ENCODE measurements around the gene LDAH.

LDAH gene

DNA sequence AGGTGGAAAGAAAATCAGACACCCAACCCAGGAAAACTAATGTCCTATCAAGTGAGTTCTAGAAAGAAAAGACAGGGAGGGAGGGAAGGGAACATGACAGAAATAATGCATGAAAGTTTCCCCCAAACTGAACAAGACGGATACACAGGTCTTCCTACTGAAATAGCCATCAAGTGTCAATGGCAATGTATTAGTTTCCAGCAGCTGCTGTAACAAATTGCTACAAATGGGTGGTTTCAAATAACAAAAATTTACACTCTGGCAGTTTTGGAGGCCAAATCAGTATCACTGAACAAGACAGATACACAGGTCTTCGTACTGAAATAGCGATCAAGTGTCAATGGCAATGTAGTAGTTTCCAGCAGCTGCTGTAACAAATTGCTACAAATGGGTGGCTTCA is 70.6 kb downstream of the LDAH start:
- no peak for TF ChIP-seq ZFP30 (CRISPR knock-in tag; IDR thresholded peaks at IDR 0.05)
- TF ChIP-seq ZNF565 (CRISPR knock-in tag; conservative IDR thresholded peaks at IDR 0.05; ENCODE audit: low read depth), result no peak
- TF ChIP-seq RARB (CRISPR knock-in tag; IDR thresholded peaks at IDR 0.05), result no peak
- no peak for ATAC-seq

GRCh38 chr2:20747317-20747716 is 75.6 kb downstream of the LDAH start:
- no peak for ATAC-seq

GRCh38 chr2:20745924-20746555 is 76.9 kb downstream of the LDAH start:
- TF ChIP-seq CREB5 (CRISPR knock-in tag; IDR thresholded peaks at IDR 0.05; ENCODE audit: low read depth) (no peak), TCF4 (CRISPR knock-in tag; IDR thresholded peaks at IDR 0.05; ENCODE audit: borderline replicate concordance) (no peak), RARB (CRISPR knock-in tag; IDR thresholded peaks at IDR 0.05) (no peak), ZNF565 (CRISPR knock-in tag; conservative IDR thresholded peaks at IDR 0.05; ENCODE audit: low read depth) (no peak), ZFP3 (CRISPR knock-in tag; IDR thresholded peaks at IDR 0.05) (no peak), ZC3H10 (CRISPR knock-in tag; IDR thresholded peaks at IDR 0.05) (no peak), CSRNP3 (CRISPR knock-in tag; IDR thresholded peaks at IDR 0.05) (no peak), GLIS3 (CRISPR knock-in tag; IDR thresholded peaks at IDR 0.05) (no peak), TOX (CRISPR knock-in tag; IDR thresholded peaks at IDR 0.05; ENCODE audit: borderline replicate concordance) (no peak), ZFP30 (CRISPR knock-in tag; IDR thresholded peaks at IDR 0.05) (no peak), ESRRG (CRISPR knock-in tag; IDR thresholded peaks at IDR 0.05) (no peak), OSR1 (CRISPR knock-in tag; IDR thresholded peaks at IDR 0.05) (no peak)
- TF ChIP-seq, protein P1, sequence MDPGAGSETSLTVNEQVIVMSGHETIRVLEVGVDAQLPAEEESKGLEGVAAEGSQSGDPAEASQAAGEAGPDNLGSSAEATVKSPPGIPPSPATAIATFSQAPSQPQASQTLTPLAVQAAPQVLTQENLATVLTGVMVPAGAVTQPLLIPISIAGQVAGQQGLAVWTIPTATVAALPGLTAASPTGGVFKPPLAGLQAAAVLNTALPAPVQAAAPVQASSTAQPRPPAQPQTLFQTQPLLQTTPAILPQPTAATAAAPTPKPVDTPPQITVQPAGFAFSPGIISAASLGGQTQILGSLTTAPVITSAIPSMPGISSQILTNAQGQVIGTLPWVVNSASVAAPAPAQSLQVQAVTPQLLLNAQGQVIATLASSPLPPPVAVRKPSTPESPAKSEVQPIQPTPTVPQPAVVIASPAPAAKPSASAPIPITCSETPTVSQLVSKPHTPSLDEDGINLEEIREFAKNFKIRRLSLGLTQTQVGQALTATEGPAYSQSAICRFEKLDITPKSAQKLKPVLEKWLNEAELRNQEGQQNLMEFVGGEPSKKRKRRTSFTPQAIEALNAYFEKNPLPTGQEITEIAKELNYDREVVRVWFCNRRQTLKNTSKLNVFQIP (CRISPR knock-in tag; IDR thresholded peaks at IDR 0.05; ENCODE audit: borderline replicate concordance, low read depth), result no peak

More at GRCh38 chr2:20747317-20747716, 75.6 kb downstream of the LDAH start:
- TF ChIP-seq TSHZ2 (CRISPR knock-in tag; IDR thresholded peaks at IDR 0.05), result no peak
- TF ChIP-seq ZNF565 (CRISPR knock-in tag; conservative IDR thresholded peaks at IDR 0.05; ENCODE audit: low read depth), result no peak
- TF ChIP-seq CSRNP3 (CRISPR knock-in tag; IDR thresholded peaks at IDR 0.05), result no peak
- no peak for TF ChIP-seq CREB5 (CRISPR knock-in tag; IDR thresholded peaks at IDR 0.05; ENCODE audit: low read depth)
- TF ChIP-seq OSR1 (CRISPR knock-in tag; IDR thresholded peaks at IDR 0.05), result no peak
- TF ChIP-seq SNAI2 (CRISPR knock-in tag; IDR thresholded peaks at IDR 0.05), result no peak
- no peak for TF ChIP-seq CSDC2 (CRISPR knock-in tag; IDR thresholded peaks at IDR 0.05)
- TF ChIP-seq RARB (CRISPR knock-in tag; IDR thresholded peaks at IDR 0.05), result no peak
- no peak for TF ChIP-seq ESRRG (CRISPR knock-in tag; IDR thresholded peaks at IDR 0.05)
- no peak for TF ChIP-seq PPARA (CRISPR knock-in tag; IDR thresholded peaks at IDR 0.05; ENCODE audit: borderline replicate concordance)

More at GRCh38 chr2:20745924-20746555, 76.9 kb downstream of the LDAH start:
- no peak for ATAC-seq

Measured in SK-N-SH treated with all-trans-retinoic acid at 6 μM for 48 hours (cell line).